ENCODE measurements around the gene WDFY4. TPM values are rescaled to one million over a fixed set of nuclear protein-coding genes. Genes with fewer than 3 reads are reported as not detected.

WDFY4 gene
- polyA plus RNA-seq, 1 donor from 2014 or later: 78.7 TPM

DNA sequence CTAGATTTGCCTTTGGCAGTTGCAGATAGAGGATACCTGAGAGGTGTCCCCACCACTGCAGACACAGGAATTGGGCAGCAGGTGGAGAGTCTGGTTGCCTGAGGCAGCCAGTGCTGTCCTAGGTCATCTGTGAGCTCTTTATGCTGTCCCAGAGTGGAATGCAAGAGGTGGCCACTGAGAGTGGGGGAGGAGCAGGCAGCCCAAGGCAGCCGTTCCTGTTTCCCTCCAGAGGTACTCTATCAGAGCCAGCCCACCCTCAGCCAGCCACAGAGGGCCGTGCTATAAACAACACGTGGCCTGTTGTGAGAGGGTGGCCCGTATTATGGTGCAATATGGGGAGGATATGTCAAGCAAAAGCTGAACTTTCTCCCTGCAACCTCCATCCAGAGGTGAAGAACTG, 246.5 kb downstream of the WDFY4 start:
- no peaks in the 10 kb centered on the region for H3K9me3 Mint-ChIP-seq
- H3K4me3 Mint-ChIP-seq: no peak overlapping the region
- H3K36me3 Mint-ChIP-seq: peaks cover 2% of the 10 kb centered on the region
- peaks cover 0 to 3% (median 0%) of the 10 kb centered on the region in 3 donors for H3K4me1 Mint-ChIP-seq
- no peaks in the 10 kb centered on the region for H3K27me3 Mint-ChIP-seq
- H3K27ac Mint-ChIP-seq: peak overlapping the region in 1 of 3 donors; percentile 90

DNA sequence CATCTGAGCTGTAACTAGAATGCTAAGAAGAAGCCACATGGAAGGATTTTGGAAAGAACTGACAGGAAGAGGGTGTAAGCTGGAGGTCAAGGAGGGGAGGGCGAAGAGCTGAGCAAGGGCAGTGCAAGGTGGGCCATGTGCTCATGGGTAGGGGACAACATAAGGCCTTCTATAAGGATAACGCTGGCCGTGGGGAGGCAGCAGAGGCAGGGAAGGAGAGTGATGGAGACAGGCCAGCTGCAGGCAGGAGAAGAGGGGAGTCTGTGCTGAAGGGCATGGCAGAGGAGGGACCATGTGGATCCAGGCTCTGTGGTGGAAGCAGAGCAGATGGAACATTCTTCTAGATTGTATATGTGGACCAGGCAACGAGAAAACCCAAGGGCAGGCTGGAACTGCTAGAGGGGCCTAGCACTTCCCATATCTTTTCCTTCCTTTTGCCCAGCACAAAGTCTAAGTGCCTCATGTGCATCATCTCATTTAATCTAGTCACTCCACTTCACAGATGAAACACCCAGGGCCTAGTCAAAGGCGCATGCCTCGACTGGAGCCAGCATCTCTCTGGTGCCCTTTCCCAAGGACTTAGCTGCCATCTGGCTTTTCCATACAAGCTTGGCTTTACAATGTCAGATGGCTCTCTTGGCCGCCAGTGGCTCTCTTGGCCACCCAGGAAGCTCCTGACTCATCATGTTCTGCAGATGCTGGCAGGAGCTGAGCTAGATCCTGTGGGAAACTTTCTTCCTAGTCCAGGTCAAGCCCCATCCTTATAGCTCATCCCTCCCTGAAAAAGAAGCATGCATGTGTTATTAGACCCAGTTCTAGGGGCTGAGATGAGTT, 248.4 kb downstream of the WDFY4 start:
- H3K9me3 Mint-ChIP-seq: no peaks in the 10 kb centered on the region
- H3K4me3 Mint-ChIP-seq: no peak overlapping the region
- peaks cover 0 to 3% (median 0%) of the 10 kb centered on the region in 3 donors for H3K4me1 Mint-ChIP-seq
- no peaks in the 10 kb centered on the region for H3K27me3 Mint-ChIP-seq
- H3K27ac Mint-ChIP-seq: no peak overlapping the region
- peaks cover 2% of the 10 kb centered on the region for H3K36me3 Mint-ChIP-seq

DNA sequence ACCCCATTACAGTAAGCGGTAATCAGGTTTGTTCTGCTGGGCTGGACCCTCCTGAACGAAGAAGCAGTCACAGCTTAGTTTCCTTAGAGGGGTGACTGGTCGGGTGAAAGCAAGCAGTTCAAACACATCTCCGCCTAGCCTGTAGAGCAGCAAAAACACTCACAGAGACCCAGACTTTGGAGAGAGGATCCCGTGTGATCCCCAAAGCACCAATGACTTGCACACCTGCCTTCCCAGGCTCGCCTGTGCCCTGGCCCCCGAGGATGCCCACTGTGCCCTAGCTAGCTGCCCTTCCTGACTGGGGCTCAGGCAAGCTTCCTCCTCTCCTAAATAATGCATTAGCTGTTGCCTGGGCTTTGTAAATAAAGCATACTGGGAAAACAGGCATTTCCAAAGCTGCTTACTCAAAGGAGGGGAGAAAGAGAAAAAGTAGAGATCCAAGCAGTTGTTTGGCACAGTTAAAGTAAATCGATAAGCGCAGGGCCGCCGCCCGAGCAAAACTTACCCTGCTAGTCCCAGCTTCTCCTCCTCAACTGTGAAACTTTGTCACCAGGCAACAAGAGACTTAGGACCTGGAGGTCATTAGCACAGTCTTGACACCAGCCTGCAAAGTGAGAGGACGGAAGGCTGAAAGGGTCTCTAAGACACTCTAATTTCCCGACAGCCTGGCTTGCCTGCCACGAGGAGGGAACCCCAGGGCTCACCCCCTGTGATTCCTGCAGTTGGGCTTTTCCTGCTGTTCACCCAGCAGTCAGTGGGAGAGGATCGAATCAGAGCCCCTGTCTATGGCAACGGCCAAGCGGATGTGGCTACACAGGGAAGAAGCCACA, 250.2 kb downstream of the WDFY4 start:
- Mint-ChIP-seq H3K4me1 (peaks cover 0 to 2% (median 0%) of the 10 kb centered on the region in 3 donors), H3K27ac (peak overlapping the region in 1 of 3 donors; percentile 57), H3K27me3 (no peaks in the 10 kb centered on the region), H3K36me3 (no peaks in the 10 kb centered on the region), H3K4me3 (no peak overlapping the region), H3K9me3 (no peaks in the 10 kb centered on the region)

DNA sequence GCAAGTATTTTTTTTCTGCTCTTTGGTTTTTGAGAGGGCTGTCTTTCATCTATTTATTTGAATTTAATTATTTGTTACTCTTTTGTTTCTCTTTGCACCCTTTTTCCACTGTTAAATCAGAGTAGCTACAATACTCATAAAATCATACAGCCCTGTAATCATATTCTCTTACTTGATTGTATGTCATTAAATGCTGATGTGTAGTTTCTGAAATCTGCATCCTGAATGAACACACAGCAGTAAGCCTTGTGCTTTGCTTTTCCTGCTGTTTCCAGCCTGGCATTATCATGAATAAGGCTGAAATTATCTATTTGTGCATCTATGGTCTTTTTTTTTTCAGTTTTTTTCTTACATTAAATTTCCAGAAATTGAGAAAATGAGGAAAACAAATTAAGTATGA, 250.9 kb downstream of the WDFY4 start:
- no peaks in the 10 kb centered on the region for H3K27me3 Mint-ChIP-seq
- H3K27ac Mint-ChIP-seq: no peak overlapping the region
- no peaks in the 10 kb centered on the region for H3K9me3 Mint-ChIP-seq

DNA sequence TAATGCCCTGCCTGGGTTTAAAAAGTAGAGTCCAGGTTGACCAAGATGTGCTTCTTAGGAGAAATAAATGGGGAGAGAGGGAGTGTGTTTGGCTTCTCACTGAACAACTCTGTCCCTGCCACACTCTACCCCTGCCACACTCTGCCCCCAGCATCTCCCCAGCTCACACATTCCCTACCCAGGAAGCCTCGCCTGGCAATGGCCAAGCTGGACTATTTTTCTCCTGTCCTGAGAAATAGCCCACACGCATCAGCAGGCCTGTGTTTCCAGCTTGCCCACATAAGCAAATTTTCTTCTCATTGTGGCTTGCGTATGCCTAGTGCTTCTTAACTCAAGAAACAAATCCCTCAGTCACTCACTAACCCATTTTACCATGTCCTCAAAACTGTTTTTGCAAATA, 253.1 kb downstream of the WDFY4 start:
- H3K27ac Mint-ChIP-seq: peak overlapping the region in 1 of 3 donors; percentile 59
- no peaks in the 10 kb centered on the region for H3K9me3 Mint-ChIP-seq
- H3K4me1 Mint-ChIP-seq: no peaks in the 10 kb centered on the region
- H3K36me3 Mint-ChIP-seq: peaks cover 3% of the 10 kb centered on the region
- no peaks in the 10 kb centered on the region for H3K27me3 Mint-ChIP-seq
- H3K4me3 Mint-ChIP-seq: no peak overlapping the region

More for the DNA sequence above, 250.9 kb downstream of the WDFY4 start:
- Mint-ChIP-seq H3K36me3 (peaks cover 3% of the 10 kb centered on the region), H3K4me1 (peaks cover 0 to 2% (median 0%) of the 10 kb centered on the region in 3 donors), H3K4me3 (no peak overlapping the region)

DNA sequence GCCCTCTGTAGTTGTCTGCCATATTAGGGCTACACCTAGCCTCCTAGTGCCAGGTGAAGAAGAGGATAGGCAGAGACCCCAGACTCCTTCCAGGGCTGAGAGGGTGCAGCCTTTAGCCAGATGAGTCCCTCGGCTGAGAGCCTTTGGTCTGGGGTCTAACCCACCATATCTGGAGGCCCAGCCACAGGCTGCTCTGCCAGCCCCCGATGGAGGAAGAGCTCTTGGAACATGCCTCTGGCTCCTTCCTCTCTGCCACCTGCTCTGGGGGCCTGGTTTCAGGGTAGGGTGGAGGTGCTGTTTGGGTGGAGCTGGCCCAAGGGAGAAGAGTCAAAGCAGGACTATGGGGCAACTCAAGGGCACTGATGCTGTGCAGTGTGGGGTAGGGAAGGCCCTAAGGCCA, 253.6 kb downstream of the WDFY4 start:
- H3K27me3 Mint-ChIP-seq: no peaks in the 10 kb centered on the region
- no peak overlapping the region for H3K27ac Mint-ChIP-seq
- H3K36me3 Mint-ChIP-seq: peaks cover 3% of the 10 kb centered on the region
- H3K9me3 Mint-ChIP-seq: no peaks in the 10 kb centered on the region
- no peak overlapping the region for H3K4me3 Mint-ChIP-seq
- no peaks in the 10 kb centered on the region for H3K4me1 Mint-ChIP-seq

DNA sequence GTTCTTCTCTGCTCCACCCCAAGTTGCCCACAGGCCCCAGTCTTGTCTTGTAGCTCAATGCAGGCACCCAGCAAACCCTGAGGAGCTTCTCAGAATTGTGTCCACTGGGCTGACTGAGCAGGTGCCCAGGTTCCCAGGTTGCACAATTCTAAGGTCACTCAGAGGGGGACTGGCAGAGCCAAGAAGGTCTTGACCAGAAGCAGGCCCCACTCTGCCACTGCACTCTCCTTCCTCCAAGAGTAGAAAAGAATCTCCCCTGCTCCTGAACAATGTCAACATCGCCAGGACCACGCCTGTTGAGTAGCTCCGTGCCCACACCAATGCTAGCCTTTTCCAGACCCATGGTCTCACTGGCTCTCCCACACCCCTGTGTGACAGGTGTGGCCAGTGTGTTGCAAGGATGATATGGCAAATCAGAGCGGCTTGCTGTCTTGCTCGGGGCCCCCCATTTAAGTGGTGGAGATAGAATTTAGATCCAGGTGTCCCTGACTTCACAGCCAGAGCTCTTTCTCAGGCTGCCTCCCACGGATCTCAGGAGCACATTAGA, 254.4 kb downstream of the WDFY4 start:
- Mint-ChIP-seq H3K4me3 (no peak overlapping the region), H3K27me3 (no peaks in the 10 kb centered on the region), H3K9me3 (no peaks in the 10 kb centered on the region), H3K36me3 (peaks cover 3% of the 10 kb centered on the region), H3K4me1 (no peaks in the 10 kb centered on the region), H3K27ac (peak overlapping the region in 1 of 3 donors; percentile 28)

DNA sequence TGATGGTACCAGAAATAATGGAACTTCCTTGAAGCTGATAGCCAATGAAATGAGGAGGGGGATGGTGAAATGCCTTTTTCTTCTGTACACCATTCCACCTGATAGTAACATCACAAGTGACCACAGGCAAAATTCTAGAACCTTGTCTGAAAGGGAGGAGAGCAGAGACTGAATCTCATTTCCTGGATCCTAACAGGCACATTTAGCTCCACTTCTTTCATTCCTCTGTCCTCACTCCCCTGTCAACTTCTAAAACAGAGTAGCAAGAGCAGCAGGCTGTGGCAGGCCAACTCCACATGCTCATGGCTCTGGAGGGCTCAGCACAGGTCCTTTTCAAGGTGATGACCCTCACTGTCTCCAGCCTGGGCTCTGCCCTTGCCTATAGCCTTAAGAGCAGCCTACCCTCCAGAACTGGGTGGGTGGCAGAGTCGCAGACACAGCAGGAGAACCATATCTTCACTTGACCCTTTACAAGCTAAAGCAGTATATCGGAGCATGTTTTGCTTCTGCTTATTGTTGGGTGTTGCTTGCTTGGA, 255.2 kb downstream of the WDFY4 start, which contains the start of gene LRRC18:
Gene LRRC18 (minus strand): TSS at position 51 of the 536 bp plus-strand sequence. CDS start 25,685 bp downstream, outside the sequence.
- Mint-ChIP-seq H3K36me3 (peaks cover 3% of the 10 kb centered on the region), H3K4me3 (no peak within 1 kb of the TSS), H3K27ac (peak within 1 kb of the TSS in 1 of 3 donors; percentile 28), H3K4me1 (no peaks in the 10 kb centered on the region), H3K9me3 (no peaks in the 10 kb centered on the region), H3K27me3 (no peaks in the 10 kb centered on the region)

DNA sequence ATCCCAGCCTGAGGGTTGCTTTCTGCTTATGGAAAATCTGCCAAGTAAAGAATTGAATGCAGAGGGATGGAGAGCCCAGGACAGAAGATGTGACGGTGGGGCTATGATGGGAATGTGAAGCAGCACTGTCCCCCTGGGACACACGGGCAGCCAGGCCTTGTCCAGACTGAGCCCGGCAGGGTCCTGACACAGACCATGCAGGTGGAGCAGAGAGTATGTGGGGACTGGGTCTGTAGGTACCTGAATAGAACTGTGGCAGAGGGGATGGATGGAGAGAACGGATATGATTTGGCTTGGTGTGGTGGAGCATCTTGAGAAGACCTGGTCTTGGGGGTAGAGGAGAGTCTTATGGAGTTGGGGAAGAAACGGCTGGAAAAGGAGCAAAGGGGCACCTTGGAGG, 255.7 kb downstream of the WDFY4 start:
- Mint-ChIP-seq H3K4me1 (no peaks in the 10 kb centered on the region), H3K27me3 (no peaks in the 10 kb centered on the region), H3K9me3 (no peaks in the 10 kb centered on the region), H3K4me3 (no peak overlapping the region), H3K36me3 (peaks cover 3% of the 10 kb centered on the region), H3K27ac (peak overlapping the region in 1 of 3 donors; percentile 27)

DNA sequence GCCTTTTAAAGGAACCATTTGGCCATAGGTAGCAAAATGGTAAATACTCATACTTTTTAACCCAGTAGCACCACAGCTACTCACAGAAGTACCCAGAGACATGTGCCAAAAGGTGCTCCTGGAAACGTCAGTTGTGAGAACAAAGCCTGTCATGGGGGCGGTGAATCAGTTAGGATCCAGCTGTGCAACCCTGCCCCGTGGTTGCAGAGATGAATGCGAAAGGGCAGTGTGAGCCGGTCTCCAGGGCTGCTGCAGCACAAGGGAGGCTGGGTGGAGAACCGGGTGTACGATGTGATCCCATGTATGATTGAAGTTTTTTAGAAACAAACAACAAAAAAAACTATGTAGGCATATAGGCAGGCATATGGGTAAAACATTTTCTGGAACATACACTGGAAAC, 256.3 kb downstream of the WDFY4 start:
- no peaks in the 10 kb centered on the region for H3K9me3 Mint-ChIP-seq
- no peaks in the 10 kb centered on the region for H3K4me1 Mint-ChIP-seq
- no peak overlapping the region for H3K4me3 Mint-ChIP-seq
- peaks cover 3% of the 10 kb centered on the region for H3K36me3 Mint-ChIP-seq
- H3K27me3 Mint-ChIP-seq: no peaks in the 10 kb centered on the region
- peak overlapping the region in 1 of 3 donors; percentile 27 for H3K27ac Mint-ChIP-seq

DNA sequence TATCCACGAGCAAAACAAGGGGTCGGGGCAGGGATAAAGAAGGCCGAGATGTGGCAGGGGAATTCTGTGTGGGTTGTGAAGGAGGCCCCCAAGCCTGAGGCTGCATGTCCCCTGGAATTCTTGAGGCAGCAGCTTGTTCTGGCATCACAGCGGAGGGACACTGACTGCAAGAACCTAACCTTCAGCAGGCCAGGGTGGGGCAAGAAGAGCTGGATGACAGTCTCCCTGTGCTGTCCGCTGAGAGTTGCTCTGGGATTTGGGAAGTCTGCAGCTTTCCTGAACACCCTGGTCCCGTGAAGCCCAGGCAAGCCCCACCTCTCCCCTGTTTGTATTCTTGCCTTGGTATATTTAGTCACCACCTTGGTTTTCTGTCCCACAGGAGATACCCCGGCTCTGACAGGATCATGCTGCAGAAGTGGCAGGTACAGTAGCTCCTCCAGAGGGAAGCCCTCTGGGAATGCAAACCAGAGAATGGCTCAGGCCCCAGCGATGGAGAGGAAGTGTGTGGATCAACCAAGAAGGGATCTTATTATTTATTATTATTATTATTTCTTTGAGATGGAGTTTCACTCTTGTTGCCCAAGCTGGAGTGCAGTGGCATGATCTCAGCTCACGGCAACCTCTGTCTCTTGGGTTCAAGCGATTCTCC, 256.9 kb downstream of the WDFY4 start:
- H3K4me1 Mint-ChIP-seq: no peaks in the 10 kb centered on the region
- no peaks in the 10 kb centered on the region for H3K27me3 Mint-ChIP-seq
- H3K9me3 Mint-ChIP-seq: no peaks in the 10 kb centered on the region
- peaks cover 3% of the 10 kb centered on the region for H3K36me3 Mint-ChIP-seq
- no peak overlapping the region for H3K4me3 Mint-ChIP-seq
- H3K27ac Mint-ChIP-seq: peak overlapping the region in 2 of 3 donors; percentile 27

DNA sequence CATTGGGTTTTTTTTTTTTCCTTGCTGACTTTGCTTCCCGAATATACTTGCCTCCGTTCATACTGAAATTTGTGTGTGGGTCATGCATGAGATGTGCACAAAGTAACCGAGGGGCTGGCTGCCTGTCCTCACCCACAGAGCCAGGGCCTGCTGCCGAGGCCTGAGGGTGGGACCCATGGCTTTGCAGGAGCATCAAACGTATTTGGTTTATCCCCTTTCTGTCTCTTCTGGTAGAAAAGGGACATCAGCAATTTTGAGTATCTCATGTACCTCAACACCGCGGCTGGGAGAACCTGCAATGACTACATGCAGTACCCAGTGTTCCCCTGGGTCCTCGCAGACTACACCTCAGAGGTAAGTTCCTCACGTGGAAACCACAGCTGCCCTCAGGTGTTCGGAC, 258.4 kb downstream of the WDFY4 start:
- Mint-ChIP-seq H3K27ac (peak overlapping the region in 1 of 3 donors; percentile 83), H3K27me3 (no peaks in the 10 kb centered on the region), H3K4me1 (no peaks in the 10 kb centered on the region), H3K36me3 (peaks cover 3% of the 10 kb centered on the region), H3K9me3 (no peaks in the 10 kb centered on the region), H3K4me3 (no peak overlapping the region)

DNA sequence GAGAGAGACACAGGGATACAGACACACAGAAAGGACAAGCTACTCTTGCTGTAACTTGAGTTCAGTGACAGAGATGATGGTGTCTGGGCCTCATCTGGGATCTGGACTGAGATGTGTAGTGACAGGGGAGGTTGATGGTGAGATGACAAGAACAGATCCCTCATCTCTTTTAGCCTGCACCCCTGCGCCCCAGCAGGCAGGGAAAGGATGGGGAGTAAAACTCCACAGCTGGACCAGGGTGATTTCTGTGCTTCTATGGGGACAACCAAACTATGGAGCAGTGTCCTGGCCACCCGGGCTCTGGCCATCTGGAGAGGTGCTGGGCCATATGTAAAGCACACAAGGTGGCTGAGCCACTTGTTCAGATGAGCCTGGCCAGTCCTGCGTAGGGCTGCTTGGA, 259.5 kb downstream of the WDFY4 start:
- Mint-ChIP-seq H3K27ac (peak overlapping the region in 2 of 3 donors; percentile 63 to 87), H3K9me3 (no peaks in the 10 kb centered on the region), H3K4me1 (no peaks in the 10 kb centered on the region), H3K27me3 (no peaks in the 10 kb centered on the region), H3K4me3 (no peak overlapping the region), H3K36me3 (peaks cover 5% of the 10 kb centered on the region)

DNA sequence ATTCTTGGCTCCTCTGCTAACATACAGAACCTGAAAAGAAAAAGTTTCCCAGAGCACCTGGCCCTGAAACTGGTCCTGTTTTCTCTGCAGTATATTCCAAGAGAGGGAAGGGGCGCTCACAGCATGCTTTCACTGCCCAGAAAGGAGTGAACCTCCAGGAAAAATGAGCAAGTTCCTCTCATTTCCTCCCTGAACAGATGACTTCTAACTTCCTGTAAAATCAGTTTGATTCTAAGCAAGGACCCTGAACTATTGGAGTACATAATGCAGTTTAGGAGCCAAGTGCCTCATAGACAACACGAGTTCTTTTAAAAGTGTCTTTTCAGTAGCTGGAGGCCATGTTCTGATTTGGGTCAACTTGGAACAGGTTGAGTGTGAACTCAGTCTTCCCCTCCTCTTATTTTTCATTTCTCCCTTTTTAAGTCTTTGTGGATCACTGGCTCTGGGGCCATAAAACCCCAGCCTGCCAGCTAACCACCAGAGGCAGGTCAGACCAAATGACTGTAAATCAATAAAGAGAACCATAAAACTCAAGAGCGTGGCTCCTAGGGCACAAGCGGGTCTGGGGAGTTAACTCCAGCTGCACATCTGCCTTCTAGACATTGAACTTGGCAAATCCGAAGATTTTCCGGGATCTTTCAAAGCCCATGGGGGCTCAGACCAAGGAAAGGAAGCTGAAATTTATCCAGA, 260.9 kb downstream of the WDFY4 start:
- Mint-ChIP-seq H3K27ac (peak overlapping the region in 1 of 3 donors; percentile 31), H3K27me3 (no peaks in the 10 kb centered on the region), H3K9me3 (no peaks in the 10 kb centered on the region), H3K4me1 (no peaks in the 10 kb centered on the region), H3K4me3 (no peak overlapping the region), H3K36me3 (peaks cover 5% of the 10 kb centered on the region)

Data from IgD-negative memory B cell (primary cell).